H1 (cell line): ENCODE results near the gene ULBP1. TPM values are rescaled to one million over a fixed set of nuclear protein-coding genes. Genes with fewer than 3 reads are reported as not detected.

ENCODE experiments used
- CTCF ChIA-PET: fragments of 300-600 bp; sonication (Branson Sonifier 250); formaldehyde crosslinking; loops from one replicate; lab custom pipeline; 2021; ENCODE audit not compliant: partially characterized antibody; lab: Charles Lee
- POLR2A ChIA-PET: fragments of 300-600 bp; sonication (Branson Sonifier 250); formaldehyde crosslinking; loops from one replicate; lab custom pipeline; 2021; ENCODE audit warnings: inconsistent platforms; ENCODE audit not compliant: partially characterized antibody; lab: Charles Lee
- DNase-seq, 2 experiments: peaks; one replicate each; pipeline versions ENCODE4 v3.0.0 to v3.0.0-alpha.2; 2010 to 2022; ENCODE audit warnings: low spot score in 2 of 2, low read depth in 1 of 2, mixed read lengths in 1 of 2
- FAIRE-seq: peaks from 2 replicates; lab custom pipeline; 2011; peaks lifted over from hg19 to GRCh38; lab: Jason Lieb, UNC
- H2AFZ ChIP-seq: 2 replicates; pipeline ENCODE4 v1.8.1; 2012; ENCODE audit warnings: low read length, inconsistent platforms
- H2AK5ac ChIP-seq: 2 replicates; pipeline ENCODE4 v1.6.1; 2013; ENCODE audit warnings: low read depth, low read length
- H2BK120ac ChIP-seq: replicated peaks from 2 replicates; pipeline ENCODE3; 2013; ENCODE audit warnings: low read depth, low read length, inconsistent platforms
- H2BK12ac ChIP-seq: 2 replicates; pipeline ENCODE4 v1.6.1; 2013; ENCODE audit warnings: low read depth, low read length
- H2BK15ac ChIP-seq: 2 replicates; pipeline ENCODE4 v1.6.1; 2013; ENCODE audit warnings: low read length
- H2BK20ac ChIP-seq: 2 replicates; pipeline ENCODE4 v1.6.1; 2013; ENCODE audit warnings: low read length
- H2BK5ac ChIP-seq: 2 replicates; pipeline ENCODE4 v1.6.1; 2013; ENCODE audit warnings: low read depth, low read length
- H3K14ac ChIP-seq: 2 replicates; pipeline ENCODE4 v1.6.1; 2013; ENCODE audit warnings: inconsistent platforms; ENCODE audit not compliant: insufficient read length
- H3K18ac ChIP-seq: 2 replicates; pipeline ENCODE4 v1.6.1; 2013; ENCODE audit warnings: low read length; ENCODE audit errors: extremely low read depth
- H3K23ac ChIP-seq: 2 replicates; pipeline ENCODE4 v1.6.1; 2013; ENCODE audit warnings: inconsistent platforms; ENCODE audit not compliant: insufficient read length
- H3K23me2 ChIP-seq: 2 replicates; pipeline ENCODE4 v1.6.1; 2013; ENCODE audit warnings: low read depth, low read length
- H3K27ac ChIP-seq: 2 replicates; pipeline ENCODE4 v1.6.1; 2011; ENCODE audit warnings: low read depth, low read length, inconsistent platforms
- H3K27me3 ChIP-seq, 4 experiments: replicated peaks in 1 of 4; 1 replicate in 1 of 4; 2 replicates in 3 of 4; pipeline versions ENCODE4 v1.6.1 to v1.8.1; 2011 to 2013; ENCODE audit warnings: low read length in 3 of 4, mild to moderate bottlenecking in 3 of 4, inconsistent platforms in 2 of 4, mixed read lengths in 2 of 4, moderate library complexity in 1 of 4; ENCODE audit not compliant: control insufficient read depth in 3 of 4, insufficient read depth in 3 of 4; ENCODE audit errors: extremely low read depth in 1 of 4
- H3K36me3 ChIP-seq, 4 experiments: 2 replicates each; pipeline versions ENCODE4 v1.6.1 to v1.8.1; 2011 to 2013; ENCODE audit warnings: mild to moderate bottlenecking in 4 of 4, low read length in 3 of 4, moderate library complexity in 2 of 4, control low read depth in 1 of 4, inconsistent platforms in 1 of 4; ENCODE audit not compliant: insufficient read depth in 4 of 4, control insufficient read depth in 2 of 4
- H3K4ac ChIP-seq: replicated peaks from 2 replicates; pipeline ENCODE3; 2013; ENCODE audit warnings: low read length, low read depth, mixed read lengths, inconsistent platforms; ENCODE audit not compliant: insufficient read length
- H3K4me1 ChIP-seq, 4 experiments: replicated peaks in 1 of 4; 1 replicate in 1 of 4; 2 replicates in 3 of 4; pipeline versions ENCODE4 v1.6.1 to v1.8.1; 2011 to 2013; ENCODE audit warnings: low read length in 3 of 4, inconsistent platforms in 2 of 4, mixed read lengths in 1 of 4; ENCODE audit not compliant: insufficient read depth in 4 of 4, control insufficient read depth in 3 of 4
- H3K4me2 ChIP-seq, 2 experiments: 2 replicates each; pipeline versions ENCODE4 v1.6.1 to v1.8.1; 2011 to 2013; ENCODE audit warnings: low read depth in 2 of 2, low read length in 2 of 2, control low read depth in 1 of 2, inconsistent platforms in 1 of 2, mild to moderate bottlenecking in 1 of 2; ENCODE audit not compliant: insufficient read depth in 1 of 2
- H3K4me3 ChIP-seq, 4 experiments: fragments of 200-600, 300-600 bp in 1 of 4; sonication (generic), shearing (Covaris generic), sonication (Bioruptor Twin) in 1 of 4; 2 replicates each; pipeline versions ENCODE4 v1.5.1 to v1.8.1; 2011 to 2016; ENCODE audit warnings: low read length in 4 of 4, low read depth in 3 of 4, control low read depth in 2 of 4, inconsistent platforms in 2 of 4, mild to moderate bottlenecking in 2 of 4, mixed read lengths in 1 of 4, moderate library complexity in 1 of 4; ENCODE audit not compliant: insufficient read depth in 2 of 4; ENCODE audit errors: extremely low read depth in 1 of 4
- H3K56ac ChIP-seq: replicated peaks from 2 replicates; pipeline ENCODE3; 2013; ENCODE audit warnings: low read depth, mild to moderate bottlenecking, mixed read lengths, low read length, inconsistent platforms; ENCODE audit not compliant: insufficient read length
- H3K79me1 ChIP-seq: 2 replicates; pipeline ENCODE4 v1.6.1; 2013; ENCODE audit warnings: low read depth, low read length, control low read depth
- H3K79me2 ChIP-seq, 2 experiments: 2 replicates each; pipeline versions ENCODE4 v1.6.1 to v1.8.1; 2012 to 2013; ENCODE audit warnings: low read length in 2 of 2, mild to moderate bottlenecking in 2 of 2, inconsistent platforms in 1 of 2; ENCODE audit not compliant: insufficient read depth in 2 of 2, control insufficient read depth in 1 of 2
- H3K9ac ChIP-seq, 4 experiments: replicated peaks in 1 of 4; 1 replicate in 1 of 4; 2 replicates in 3 of 4; pipeline versions ENCODE4 v1.6.1 to v1.8.1; 2011 to 2013; ENCODE audit warnings: low read depth in 3 of 4, low read length in 3 of 4, control low read depth in 2 of 4, mild to moderate bottlenecking in 2 of 4, moderate library complexity in 2 of 4, inconsistent platforms in 1 of 4; ENCODE audit errors: extremely low read depth in 1 of 4
- H3K9me3 ChIP-seq, 2 experiments: 2 replicates each; pipeline versions ENCODE4 v1.6.1 to v1.8.1; 2012 to 2013; ENCODE audit warnings: mild to moderate bottlenecking in 2 of 2, moderate library complexity in 2 of 2, control low read depth in 1 of 2, inconsistent platforms in 1 of 2, low read depth in 1 of 2, low read length in 1 of 2, mixed read lengths in 1 of 2; ENCODE audit not compliant: insufficient read depth in 2 of 2
- H4K20me1 ChIP-seq, 2 experiments: replicated peaks in 1 of 2; 2 replicates each; pipeline versions ENCODE3 to v1.8.1; 2011 to 2013; ENCODE audit warnings: inconsistent platforms in 2 of 2, low read length in 2 of 2, mild to moderate bottlenecking in 1 of 2; ENCODE audit not compliant: insufficient read depth in 2 of 2, control insufficient read depth in 1 of 2
- H4K5ac ChIP-seq: 2 replicates; pipeline ENCODE4 v1.6.1; 2013; ENCODE audit warnings: low read length, low read depth, mixed read lengths, inconsistent platforms; ENCODE audit not compliant: insufficient read length
- H4K8ac ChIP-seq: 2 replicates; pipeline ENCODE4 v1.8.0; 2013; ENCODE audit warnings: mild to moderate bottlenecking, moderate library complexity, low read length, inconsistent platforms; ENCODE audit not compliant: insufficient read depth; ENCODE audit errors: extremely low read depth
- H4K91ac ChIP-seq: replicated peaks from 2 replicates; pipeline ENCODE3; 2013; ENCODE audit warnings: low read length, mixed read lengths, inconsistent platforms; ENCODE audit not compliant: insufficient read length
- BCL11A ChIP-seq, 2 experiments: IDR thresholded peaks; one replicate each; pipeline ENCODE4 v1.6.1; 2011; ENCODE audit warnings: low read depth in 2 of 2, low read length in 2 of 2, mild to moderate bottlenecking in 2 of 2
- CBX5 ChIP-seq: fragments of 300-800, 300-1000 bp; sonication (generic); IDR thresholded peaks from 2 replicates; pipeline ENCODE4 v1.7.1; 2016; ENCODE audit warnings: antibody characterized with exemption, low read length, low read depth
- CTBP2 ChIP-seq: IDR thresholded peaks from 2 replicates; pipeline ENCODE4 v1.7.0; 2011; ENCODE audit warnings: borderline replicate concordance, mild to moderate bottlenecking, moderate library complexity, mixed read lengths, low read length; ENCODE audit not compliant: insufficient read depth, insufficient read length
- E2F6 ChIP-seq: IDR thresholded peaks from 2 replicates; pipeline ENCODE4 v1.6.1; 2012; ENCODE audit warnings: inconsistent platforms
- EZH2 ChIP-seq: fragments of 200-600 bp; sonication (generic); IDR thresholded peaks from 2 replicates; pipeline ENCODE4 v1.7.1; 2012; ENCODE audit warnings: low read depth, mild to moderate bottlenecking, moderate library complexity, low read length, inconsistent platforms; ENCODE audit not compliant: severe bottlenecking
- HDAC2 ChIP-seq, 2 experiments: fragments of 300-600 bp in 1 of 2; sonication (generic) in 1 of 2; IDR thresholded peaks; 2 replicates each; pipeline ENCODE4 v1.6.1; 2011 to 2012; ENCODE audit warnings: low read depth in 2 of 2, low read length in 2 of 2, mild to moderate bottlenecking in 2 of 2, moderate library complexity in 2 of 2, borderline replicate concordance in 1 of 2, inconsistent platforms in 1 of 2
- KDM1A ChIP-seq: fragments of 200-600, 300-600 bp; sonication (generic); IDR thresholded peaks from 2 replicates; pipeline ENCODE4 v1.7.1; 2016; ENCODE audit warnings: mild to moderate bottlenecking, low read length, borderline replicate concordance
- NANOG ChIP-seq: IDR thresholded peaks from 2 replicates; pipeline ENCODE4 v1.6.1; 2011; ENCODE audit warnings: low read length, low read depth, mild to moderate bottlenecking, inconsistent platforms; ENCODE audit not compliant: insufficient read depth, poor library complexity, severe bottlenecking
- SIRT6 ChIP-seq: IDR thresholded peaks from one replicate; pipeline ENCODE4 v1.7.1; 2012; ENCODE audit warnings: low read length, inconsistent platforms
- SUZ12 ChIP-seq: fragments of 200-600 bp; sonication (generic); IDR thresholded peaks from 2 replicates; pipeline ENCODE4 v1.6.1; 2012; ENCODE audit warnings: mild to moderate bottlenecking, inconsistent platforms, low read length, moderate library complexity, mixed read lengths
- TEAD4 ChIP-seq: IDR thresholded peaks from 2 replicates; pipeline ENCODE4 v1.6.1; 2012; ENCODE audit warnings: low read depth, low read length, inconsistent platforms, mixed read lengths
- ZNF274 ChIP-seq: IDR thresholded peaks from 2 replicates; pipeline ENCODE4 v1.7.0; 2012; ENCODE audit warnings: low read length, borderline replicate concordance; ENCODE audit errors: extremely low read depth
- WGBS, 2 experiments: shearing (Covaris generic) in 1 of 2; methylation state at CpG; one replicate each; pipeline versions ENCODE4 v1.1.6 to v1.1.7; 2013 to 2015; ENCODE audit warnings: low lambda C conversion rate in 2 of 2, mixed read lengths in 2 of 2, inconsistent platforms in 1 of 2, low coverage in 1 of 2, missing lambda C conversion rate in 1 of 2; ENCODE audit not compliant: insufficient replicate concordance in 2 of 2, insufficient coverage in 1 of 2, insufficient read length in 1 of 2; ENCODE audit errors: extremely low coverage in 1 of 2, missing lambda C conversion rate in 1 of 2; 5-methylcytosine and 5-hydroxymethylcytosine counted together
- polyA plus RNA-seq, 7 experiments: library from polyadenylated mRNA; depleted of rRNA in 3 of 7; stranded (reverse) in 5 of 7; unstranded in 2 of 7; fragments of >200 nt in 5 of 7; fragments of 200-250 nt in 2 of 7; gene quantifications; 1 replicate in 5 of 7; 2 replicates in 1 of 7; 4 replicates in 1 of 7; pipeline versions ENCODE4 v1.2.1 to v1.2.3, GENCODE V29; 2011 to 2013; ENCODE audit warnings: missing spikeins in 2 of 7, mixed read lengths in 2 of 7
- total RNA-seq: library from RNA; stranded (reverse); fragmentation: NEBNext Ultra II Directional; extraction: Animal tissue kit (Norgen Biotek cat#: 25700); gene quantifications from 2 replicates; pipeline ENCODE4 v1.2.1, GENCODE V29; 2021

Gene ULBP1
- total and polyA plus RNA-seq, 2 of the 8 experiments (the other 6 are each of a cell fraction or from before 2014, with no cell fraction given) = 0.32 to 0.60 TPM

- H4K5ac ChIP-seq = no peak overlapping the region
- H3K18ac ChIP-seq = peak overlapping the region; percentile 11; the same call in 1 of the 2 replicates
- H3K4ac ChIP-seq = no peak overlapping the region
- peak overlapping the region; percentile 88 for H2BK12ac ChIP-seq
- no peaks in the 10 kb centered on the region; the same call in 1 of the 2 replicates for H3K23me2 ChIP-seq
- ChIA-PET POLR2A (interaction anchor here (1.0 to 2.0 kb wide), 2 partner anchors 26 to 50 kb away, joined by 3 to 4 read pairs; partner anchors contain the start of gene ULBP1), CTCF (interaction anchor here (1.3 to 3.6 kb wide), 2 partner anchors 18 to 39 kb away, joined by 4 to 20 read pairs; no protein-coding TSS in a partner anchor)
- peak overlapping the region in 1 of 4 experiments; percentile 53; a peak in 4 of 8 replicates for H3K4me3 ChIP-seq
- H4K20me1 ChIP-seq = peaks cover 8 to 18% of the 10 kb centered on the region in 2 experiments
- no peaks in the 10 kb centered on the region for H3K9me3 ChIP-seq
- H3K14ac ChIP-seq = no peak overlapping the region
- DNase-seq = peak in 1 of 2 experiments; percentile 59
- H4K8ac ChIP-seq = no peak overlapping the region
- FAIRE-seq = peak; percentile 36
- no peak overlapping the region for H2BK5ac ChIP-seq
- peak overlapping the region; percentile 62 to 77 for H3K4me2 ChIP-seq
- H2AK5ac ChIP-seq = no peak overlapping the region
- no peak overlapping the region for H3K56ac ChIP-seq
- WGBS, 2 experiments = 3% methylated on average over 32 of the region's 32 CpGs; no CpG with 5 or more reads in 1 of the 2 experiments
- no peak overlapping the region for H3K23ac ChIP-seq
- no peak overlapping the region for H2BK120ac ChIP-seq
- H3K4me1 ChIP-seq = peaks cover 2 to 24% (median 15%) of the 10 kb centered on the region in 4 experiments
- no peak overlapping the region for H2AFZ ChIP-seq
- H2BK20ac ChIP-seq = no peak overlapping the region
- H3K36me3 ChIP-seq = no peaks in the 10 kb centered on the region
- no peak overlapping the region for H3K27ac ChIP-seq
- no peaks in the 10 kb centered on the region for H3K79me2 ChIP-seq
- H3K9ac ChIP-seq = no peak overlapping the region
- no peak overlapping the region for H4K91ac ChIP-seq
- no peaks in the 10 kb centered on the region for H3K79me1 ChIP-seq
- peaks cover 74 to 96% (median 88%) of the 10 kb centered on the region in 4 experiments for H3K27me3 ChIP-seq
- no peak overlapping the region for H2BK15ac ChIP-seq
- no peak for TF ChIP-seq CBX5
- TF ChIP-seq SIRT6 = no peak
- TF ChIP-seq SUZ12 = peak; percentile 88
- no peak for TF ChIP-seq HDAC2 (IDR thresholded peaks at IDR 0.05; ENCODE audit: borderline replicate concordance in 1 of 2, low read depth in 2 of 2, low read length in 2 of 2)
- no peak for TF ChIP-seq TEAD4
- TF ChIP-seq NANOG = peak; percentile 77
- no peak for TF ChIP-seq ZNF274
- peak; percentile 77 for TF ChIP-seq EZH2
- no peak for TF ChIP-seq KDM1A
- TF ChIP-seq E2F6 = no peak
- TF ChIP-seq CTBP2 = no peak
- no peak for TF ChIP-seq BCL11A (IDR thresholded peaks at IDR 0.05; ENCODE audit: low read depth in 2 of 2, low read length in 2 of 2)
Observed at GRCh38 chr6:149990212-149990660, 26.5 kb downstream of the ULBP1 start.
